K562 (cell line): ENCODE data around the gene RPRD1B. TPM values are rescaled to one million over a fixed set of nuclear protein-coding genes. Genes with fewer than 3 reads are reported as not detected.

Source experiments
- AFF1 ChIP-seq, 2 experiments: fragments of 450-650 bp; IDR thresholded peaks; 2 replicates each; pipeline ENCODE4 v1.6.1; 2018; ENCODE audit warnings: mild to moderate bottlenecking in 2 of 2, low read depth in 1 of 2; ENCODE audit not compliant: partially characterized antibody in 2 of 2
- FOXK2 ChIP-seq, 2 experiments: fragments of 450-650 bp; IDR thresholded peaks in 1 of 2; conservative IDR thresholded peaks in 1 of 2; 2 replicates each; pipeline ENCODE4 v1.6.1; 2016; ENCODE audit warnings: low read depth in 2 of 2, mild to moderate bottlenecking in 1 of 2
- GATAD2B ChIP-seq: fragments of 450-650 bp; IDR thresholded peaks from 2 replicates; pipeline ENCODE4 v1.6.1; 2017; ENCODE audit warnings: mild to moderate bottlenecking, borderline replicate concordance
- JUND ChIP-seq, 2 experiments: IDR thresholded peaks; 2 replicates in 1 of 2; 3 replicates in 1 of 2; pipeline ENCODE4 v1.6.1; 2011; ENCODE audit warnings: borderline replicate concordance in 2 of 2, low read depth in 2 of 2, low read length in 2 of 2, improper control_type of control experiment in 1 of 2, missing biosample characterization in 1 of 2, missing genetic modification characterization in 1 of 2, missing genetic modification reagents in 1 of 2
- THAP12 ChIP-seq: fragments of 250-450 bp; sonication (Bioruptor Pico); IDR thresholded peaks from 2 replicates; pipeline ENCODE4 v1.9.0; 2021; ENCODE audit warnings: mild to moderate bottlenecking, inconsistent platforms
- ZNF407 ChIP-seq: fragments of 450-650 bp; IDR thresholded peaks from 2 replicates; pipeline ENCODE4 v1.6.1; 2016; ENCODE audit warnings: low read depth
- polyA plus RNA-seq, 8 experiments: library from polyadenylated mRNA; depleted of rRNA in 4 of 8; stranded (reverse) in 5 of 8; unstranded in 3 of 8; fragments of >200 nt; fragmentation: Nextera tagmentation in 2 of 8; fragmentation: Illumina TruSeq in 1 of 8; extraction: Ambion mirVana in 2 of 8; extraction: Trizol in 1 of 8; gene quantifications; 2 replicates each; pipeline versions ENCODE4 v1.2.1 to v1.2.3, GENCODE V29; 2011 to 2014; ENCODE audit warnings: inconsistent platforms in 1 of 8, missing spikeins in 1 of 8
- total RNA-seq, 7 experiments: library from RNA; depleted of rRNA in 6 of 7; stranded (reverse); fragments of >200 nt in 6 of 7; fragmentation: Illumina TruSeq in 2 of 7; extraction: Trizol in 2 of 7; gene quantifications; 2 replicates each; pipeline versions ENCODE4 v1.2.1 to v1.2.3, GENCODE V29; 2011 to 2021; ENCODE audit warnings: low replicate concordance in 1 of 7

RPRD1B gene
- total and polyA plus RNA-seq, 9 of the 15 experiments (the other 6 are each of a cell fraction or from before 2014, with no cell fraction given): 5.5 to 43.0 (median 24.4) TPM

- TF ChIP-seq THAP12 (CRISPR knock-in tag): no peak
- peak in 1 of 2 experiments; percentile 96; a peak in 1 of 4 replicates for TF ChIP-seq FOXK2 (conservative IDR thresholded peaks at IDR 0.05 in 1 of 2, IDR thresholded peaks at IDR 0.05 in 1 of 2; ENCODE audit: low read depth in 2 of 2)
- peak; percentile 55 for TF ChIP-seq JUND (IDR thresholded peaks at IDR 0.05; ENCODE audit: borderline replicate concordance, low read depth, low read length)
- TF ChIP-seq JUND (tag; IDR thresholded peaks at IDR 0.05; ENCODE audit: borderline replicate concordance, low read depth, low read length): peak; percentile 42; the same call in 2 of the 3 replicates
- peak in 1 of 2 experiments; percentile 99 for TF ChIP-seq AFF1 (IDR thresholded peaks at IDR 0.05; ENCODE audit: low read depth in 1 of 2, partially characterized antibody in 2 of 2)
- no peak for TF ChIP-seq ZNF407
- TF ChIP-seq GATAD2B: no peak
Measured at GRCh38 chr20:38033330-38034107, at the start of gene RPRD1B, which contains the start of gene TTI1 (continued).
